Measurements from ENCODE around the gene ABHD17A.
"Not testable (repeated sequence)": the region's sequence is repeated elsewhere in the genome, so short reads cannot be mapped to it uniquely, and the experiment has no call there.

The ABHD17A gene

GRCh38 chr19:1893791-1894190 is 8.5 kb upstream of the ABHD17A start:
- no peaks in the 10 kb centered on the region for H3K27me3 ChIP-seq
- no peaks in the 10 kb centered on the region for H3K36me3 ChIP-seq
- no peak for DNase-seq
- H3K27ac ChIP-seq, result no peak overlapping the region
- intact Hi-C loops (cut with DNase I; ENCODE audit: low total_unique reads), result no loop called here
- TF ChIP-seq CTCF (IDR thresholded peaks at IDR 0.05), result no peak
- peaks cover 0 to 12% (median 3%) of the 10 kb centered on the region in 4 donors for H3K4me1 ChIP-seq
- H3K4me3 ChIP-seq, result no peak overlapping the region
- no peaks in the 10 kb centered on the region for H3K9me3 ChIP-seq

GRCh38 chr19:1889907-1890306 is 4.6 kb upstream of the ABHD17A start:
- Histone ChIP-seq H3K36me3 (no peaks in the 10 kb centered on the region), H3K27ac (no peak overlapping the region), H3K9me3 (no peaks in the 10 kb centered on the region), H3K27me3 (no peaks in the 10 kb centered on the region), H3K4me1 (peaks cover 0 to 7% (median 2%) of the 10 kb centered on the region in 4 donors), H3K4me3 (no peak overlapping the region)
- no peak for DNase-seq
- no peak for TF ChIP-seq CTCF (IDR thresholded peaks at IDR 0.05)
- intact Hi-C loops (cut with DNase I; ENCODE audit: low total_unique reads), result no loop called here

- Histone ChIP-seq H3K4me3 (no peak overlapping the region), H3K27ac (no peak overlapping the region), H3K9me3 (no peaks in the 10 kb centered on the region), H3K27me3 (no peaks in the 10 kb centered on the region), H3K36me3 (no peaks in the 10 kb centered on the region), H3K4me1 (peaks cover 0 to 21% (median 15%) of the 10 kb centered on the region in 4 donors)
- no peak for TF ChIP-seq CTCF (IDR thresholded peaks at IDR 0.05)
- intact Hi-C loops (cut with DNase I; ENCODE audit: low total_unique reads), result no loop called here
- DNase-seq, result no peak
These were observed 3.1 kb upstream of the ABHD17A start for GRCh38 chr19:1888385-1888784.

- H3K36me3 ChIP-seq; H3K27me3 ChIP-seq; DNase-seq; H3K9me3 ChIP-seq; H3K27ac ChIP-seq; intact Hi-C loops (cut with DNase I; ENCODE audit: low total_unique reads); H3K4me3 ChIP-seq: not testable (repeated sequence)
- H3K4me1 ChIP-seq, result peaks cover 0 to 39% (median 31%) of the 10 kb centered on the region in 4 donors
These were observed 1.1 kb upstream of the ABHD17A start for GRCh38 chr19:1886360-1886759.

- Histone ChIP-seq H3K4me1 (peaks cover 0 to 51% (median 36%) of the 10 kb centered on the region in 4 donors), H3K27me3 (no peaks in the 10 kb centered on the region), H3K4me3 (peak overlapping the region; percentile 84 to 94), H3K9me3 (no peaks in the 10 kb centered on the region), H3K36me3 (peaks cover 0 to 13% (median 0%) of the 10 kb centered on the region in 3 donors), H3K27ac (peak overlapping the region; percentile 79)
- no peak for TF ChIP-seq CTCF (IDR thresholded peaks at IDR 0.05)
- intact Hi-C loops (cut with DNase I; ENCODE audit: low total_unique reads), result no loop called here
- peak in 1 of 2 donors; percentile 70 for DNase-seq
These were observed 469 bp downstream of the ABHD17A start for GRCh38 chr19:1884719-1885334.

GRCh38 chr19:1884291-1884718 is 991 bp downstream of the ABHD17A start:
- DNase-seq, result no peak
- intact Hi-C loops (cut with DNase I; ENCODE audit: low total_unique reads), result no loop called here
- Histone ChIP-seq H3K36me3 (peaks cover 0 to 14% (median 0%) of the 10 kb centered on the region in 3 donors), H3K9me3 (no peaks in the 10 kb centered on the region), H3K4me3 (peak overlapping the region; percentile 84 to 94), H3K4me1 (peaks cover 0 to 51% (median 36%) of the 10 kb centered on the region in 4 donors), H3K27me3 (no peaks in the 10 kb centered on the region), H3K27ac (peak overlapping the region; percentile 79)
- TF ChIP-seq CTCF (IDR thresholded peaks at IDR 0.05), result no peak

Data from tibial artery (tissue), 4 donors.